NB4 (cell line): ENCODE measurements around the gene FAM222A.

ENCODE experiments used
- CTCF ChIP-seq: IDR thresholded peaks from one replicate; pipeline ENCODE4 v1.5.1; 2012; ENCODE audit warnings: low read depth, low read length
- MYC ChIP-seq: IDR thresholded peaks from 2 replicates; pipeline ENCODE4 v1.6.1; 2011; ENCODE audit warnings: low read depth, low read length

- TF ChIP-seq CTCF (no peak), MYC (no peak)
Observed at GRCh38 chr12:109703684-109704083, 9.9 kb upstream of the FAM222A start.
